CD4-positive, alpha-beta T cell treated with Interleukin-6 at 100 ng/mL for 8 hours (primary cell): Measurements from ENCODE around the gene FTMT.
"Not testable (repeated sequence)": the region's sequence is repeated elsewhere in the genome, so short reads cannot be mapped to it uniquely, and the experiment has no call there.

Experiments used
- DNase-seq: peaks from one replicate; pipeline ENCODE4 v3.0.0-alpha.2; 2020; ENCODE audit warnings: mixed read lengths, low spot score

The FTMT gene

GRCh38 chr5:121851643-121852574 is at the start of gene FTMT:
Gene FTMT (plus strand): TSS chr5:121851882. CDS start chr5:121851964, 82 bp downstream.
- DNase-seq = no peak

- not testable (repeated sequence) for DNase-seq
These were observed 46.4 kb upstream of the FTMT start for GRCh38 chr5:121805251-121805650.

GRCh38 chr5:121805911-121806310 is 45.8 kb upstream of the FTMT start:
- no peak for DNase-seq

DNA sequence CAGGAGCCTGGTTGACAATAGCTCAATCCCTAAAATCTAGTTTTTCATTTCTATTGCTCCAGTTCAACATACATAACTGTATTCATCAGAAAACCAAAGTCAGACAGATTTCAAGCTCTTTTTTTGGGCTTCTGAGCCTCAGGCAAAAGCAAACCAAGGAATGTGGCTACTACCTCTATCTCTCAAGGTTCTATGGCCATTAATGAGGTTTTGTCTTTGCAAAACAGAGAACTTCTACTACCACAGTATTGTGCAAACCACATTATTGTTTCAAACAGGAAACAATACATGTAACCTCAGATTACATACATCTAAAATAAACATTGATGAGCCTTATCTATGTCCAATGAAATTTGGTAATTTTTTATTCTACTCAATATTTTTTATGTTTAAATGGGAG is 35.5 kb upstream of the FTMT start:
- DNase-seq = no peak

- DNase-seq = no peak
These were observed 31.9 kb upstream of the FTMT start for GRCh38 chr5:121819682-121820261.

GRCh38 chr5:121833617-121834016 is 18.1 kb upstream of the FTMT start:
- DNase-seq = no peak

- no peak for DNase-seq
These were observed 17.7 kb upstream of the FTMT start for GRCh38 chr5:121834021-121834420.

DNA sequence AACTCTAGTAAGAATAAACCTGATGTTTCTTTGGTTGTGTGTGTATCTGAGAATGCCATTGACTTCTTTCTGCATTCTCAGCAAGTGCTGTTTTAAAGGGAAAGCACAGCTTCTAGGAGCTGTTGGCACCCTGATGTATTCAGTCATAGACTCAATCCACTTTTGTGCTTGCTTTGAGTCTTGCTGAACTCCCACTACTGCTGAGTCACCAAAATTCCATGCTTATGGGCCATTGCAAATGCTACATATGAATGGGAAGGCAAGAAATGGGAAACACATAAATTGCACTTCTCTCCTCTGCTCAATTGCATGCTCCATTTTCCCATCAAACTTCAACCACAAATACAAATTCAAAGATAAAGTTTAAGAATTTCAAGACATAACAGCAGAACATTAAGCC is 9.8 kb upstream of the FTMT start:
- DNase-seq = no peak

GRCh38 chr5:121850272-121850671 is 1.4 kb upstream of the FTMT start:
- DNase-seq = no peak

DNA sequence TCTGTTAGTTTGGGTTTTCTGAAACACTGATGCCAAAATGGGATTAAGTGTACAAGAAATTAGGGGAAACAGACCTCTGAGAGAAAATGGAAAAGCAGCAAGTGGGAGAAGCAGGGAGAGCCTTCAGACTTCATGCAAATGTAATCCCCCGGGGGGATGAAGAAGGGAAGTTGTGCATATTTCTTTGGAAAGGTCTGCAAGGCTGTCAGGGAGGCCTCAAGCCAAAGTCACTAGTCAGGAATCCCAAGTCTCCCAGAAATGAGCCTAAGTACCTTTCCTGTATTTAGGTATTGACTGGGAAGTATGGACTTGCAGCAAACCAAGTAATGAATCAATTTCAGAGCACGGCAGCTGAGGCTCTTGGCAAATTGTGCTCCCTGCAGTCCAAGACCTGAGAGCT is 2.2 kb downstream of the FTMT start:
- DNase-seq = no peak

DNA sequence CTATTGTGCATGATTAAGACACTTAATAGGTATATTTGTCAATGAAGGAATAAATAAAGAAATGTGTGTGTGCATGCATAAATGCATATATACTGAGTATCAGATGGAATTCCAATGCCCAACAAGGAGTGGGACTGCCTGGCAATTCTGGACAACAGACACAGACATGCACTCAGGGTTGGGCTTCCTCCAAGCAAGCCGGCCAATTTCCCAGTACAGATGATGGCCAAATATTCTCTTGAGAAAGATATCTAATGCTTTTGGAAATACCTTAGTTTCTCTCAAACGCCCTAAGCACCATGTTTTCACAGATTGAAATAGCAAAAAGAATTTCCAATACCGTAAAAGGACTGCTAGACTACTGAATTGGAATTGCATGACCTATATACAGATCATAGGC is 11.1 kb downstream of the FTMT start:
- no peak for DNase-seq

- no peak for DNase-seq
These were observed 12.1 kb downstream of the FTMT start for GRCh38 chr5:121863753-121864285.

DNA sequence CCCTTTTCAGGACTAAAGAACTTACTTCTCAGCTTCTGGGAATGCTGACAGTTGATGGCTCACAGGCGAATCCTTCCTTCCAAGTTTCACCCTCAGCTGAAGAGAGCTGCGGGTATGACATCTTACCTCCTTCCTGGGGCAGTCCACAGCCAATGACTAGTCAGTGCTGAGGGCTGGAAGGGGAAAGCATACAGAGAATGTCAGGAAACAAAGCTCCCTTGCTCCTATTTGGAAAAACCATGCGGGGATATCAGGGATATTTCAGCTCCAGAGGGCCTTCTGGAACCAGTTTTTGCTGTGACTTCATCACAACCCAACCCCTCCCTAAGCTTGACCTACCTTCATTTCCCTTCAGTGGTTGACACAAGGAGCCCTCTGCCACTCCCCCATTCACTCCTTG is 15.7 kb downstream of the FTMT start:
- no peak for DNase-seq

GRCh38 chr5:121870489-121870888 is 18.8 kb downstream of the FTMT start:
- no peak for DNase-seq

- DNase-seq = no peak
These were observed 21.2 kb downstream of the FTMT start for GRCh38 chr5:121872856-121873255.

DNA sequence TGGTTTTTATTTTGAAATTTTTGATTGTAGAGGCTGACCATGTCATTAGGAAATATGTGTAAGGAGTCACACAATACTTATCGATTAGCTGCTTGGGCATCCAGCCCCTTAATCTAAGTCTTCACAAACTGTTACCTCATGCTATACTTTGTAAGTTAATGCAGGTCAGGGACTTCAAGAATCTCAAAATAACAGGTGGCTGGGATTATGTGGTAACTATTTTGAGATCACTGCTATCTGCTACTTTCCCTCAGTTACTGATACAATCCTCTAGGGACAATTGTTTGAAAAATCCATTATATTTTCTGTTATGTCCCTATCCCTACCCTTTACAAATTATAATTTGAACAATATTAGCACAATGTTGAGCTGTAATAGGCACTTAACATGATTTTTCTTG is 21.7 kb downstream of the FTMT start:
- no peak for DNase-seq

DNA sequence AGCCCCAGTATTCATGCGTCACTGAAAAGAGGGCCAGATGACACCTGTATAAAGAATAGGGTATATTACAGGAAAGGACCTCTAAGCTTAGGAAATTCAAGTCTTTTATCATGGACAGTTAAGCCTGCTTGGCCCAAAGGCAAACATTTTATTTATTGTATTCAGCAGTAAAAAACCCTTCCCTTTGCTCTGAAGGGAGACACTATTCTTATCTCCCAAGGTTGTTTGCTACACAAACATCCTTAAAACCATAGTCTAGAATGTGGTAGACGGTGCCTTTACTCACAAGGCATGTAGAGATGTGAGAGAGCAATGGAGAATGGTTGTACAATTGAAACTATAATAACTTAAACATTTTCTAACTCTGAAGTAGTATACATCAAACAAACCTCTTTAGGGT is 33.9 kb downstream of the FTMT start:
- DNase-seq = no peak

DNA sequence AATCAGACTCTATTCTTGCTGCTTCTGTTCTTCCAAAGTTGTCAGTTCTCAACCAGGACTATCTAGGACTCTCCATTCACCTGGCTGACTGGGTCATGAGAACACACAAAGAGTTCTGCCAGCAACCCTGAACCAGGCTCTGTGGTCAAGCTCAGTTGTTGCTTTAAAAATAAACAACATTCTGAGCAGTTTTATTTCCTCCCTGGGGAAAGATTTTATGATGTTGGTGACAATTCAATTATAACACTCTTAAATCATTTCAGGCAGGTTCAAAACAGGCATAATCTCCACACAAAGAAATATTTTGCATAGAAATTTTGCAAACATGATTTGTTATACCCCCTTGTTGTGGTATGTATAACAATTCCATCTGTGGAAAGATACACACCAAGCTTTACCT is 36.0 kb downstream of the FTMT start:
- no peak for DNase-seq

- DNase-seq = no peak
These were observed 38.7 kb downstream of the FTMT start for GRCh38 chr5:121890297-121890858.

DNA sequence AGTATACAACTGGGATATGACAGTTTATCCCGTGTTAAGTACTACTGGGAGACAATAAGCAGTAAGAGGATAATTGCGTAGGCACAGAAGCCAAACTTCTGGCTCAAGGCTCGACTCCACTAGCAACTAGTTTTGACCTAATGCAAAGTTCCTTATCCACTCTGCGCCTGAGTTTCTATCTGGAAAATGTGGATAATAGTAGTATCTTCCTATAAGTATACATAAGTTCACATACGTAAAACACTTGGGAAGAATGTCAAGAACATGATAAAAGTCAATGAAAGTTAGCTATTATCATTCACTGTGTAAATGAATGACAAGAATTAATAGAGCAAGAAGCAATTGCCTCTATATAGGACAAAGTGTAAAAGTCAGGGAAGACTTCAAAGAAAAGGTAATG is 45.7 kb downstream of the FTMT start:
- no peak for DNase-seq

DNA sequence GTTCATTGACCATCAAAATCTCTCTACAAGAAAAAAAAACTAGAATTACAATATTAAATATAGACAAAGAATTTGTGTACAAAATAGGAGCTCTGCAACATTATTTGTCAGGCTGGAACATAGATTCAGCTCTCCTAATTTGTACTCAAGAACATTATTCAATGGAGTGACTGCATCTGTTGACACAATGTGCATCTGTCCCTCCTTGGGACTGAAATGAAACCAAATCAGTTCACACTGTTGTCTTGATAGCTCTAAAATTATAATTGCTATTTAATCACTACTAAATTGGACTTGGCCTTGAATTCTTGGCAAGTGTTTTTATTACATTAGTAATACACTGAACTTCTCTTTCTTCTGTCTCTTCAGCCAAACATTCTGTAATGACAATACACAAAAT is 47.7 kb downstream of the FTMT start:
- DNase-seq = no peak
